H1 (cell line): ENCODE measurements around the gene LDLRAD1. TPM values are rescaled to one million over a fixed set of nuclear protein-coding genes. Genes with fewer than 3 reads are reported as not detected.

Experiments
- ASH2L ChIP-seq: fragments of 200-600, 300-600 bp; sonication (generic); IDR thresholded peaks from one replicate; pipeline ENCODE4 v1.7.1; 2017; ENCODE audit warnings: low read length
- ATF3 ChIP-seq: IDR thresholded peaks from 2 replicates; pipeline ENCODE4 v1.6.1; 2011; ENCODE audit warnings: low read depth, mild to moderate bottlenecking, low read length; ENCODE audit not compliant: insufficient read depth
- BACH1 ChIP-seq: IDR thresholded peaks from 2 replicates; pipeline ENCODE4 v1.6.1; 2012; ENCODE audit warnings: low read length, improper control_type of control experiment
- BCL11A ChIP-seq, 2 experiments: IDR thresholded peaks; one replicate each; pipeline ENCODE4 v1.6.1; 2011; ENCODE audit warnings: low read depth in 2 of 2, low read length in 2 of 2, mild to moderate bottlenecking in 2 of 2
- CEBPB ChIP-seq: IDR thresholded peaks from 2 replicates; pipeline ENCODE4 v1.6.1; 2012; ENCODE audit warnings: low read depth, low read length
- CHD2 ChIP-seq: IDR thresholded peaks from 2 replicates; pipeline ENCODE4 v1.6.1; 2012; ENCODE audit warnings: low read length, improper control_type of control experiment
- CTCF ChIP-seq, 3 experiments: IDR thresholded peaks; 1 replicate in 2 of 3; 2 replicates in 1 of 3; pipeline versions ENCODE4 v1.5.1 to v1.6.1; 2011; ENCODE audit warnings: low read length in 3 of 3, mild to moderate bottlenecking in 3 of 3, inconsistent platforms in 2 of 3, low read depth in 1 of 3, moderate library complexity in 1 of 3; ENCODE audit not compliant: insufficient read depth in 1 of 3; ENCODE audit errors: control extremely low read depth in 1 of 3
- FOSL1 ChIP-seq: IDR thresholded peaks from 2 replicates; pipeline ENCODE4 v1.6.1; 2011; ENCODE audit warnings: mild to moderate bottlenecking, low read depth, low read length, moderate library complexity; ENCODE audit not compliant: insufficient read depth
- JUN ChIP-seq: IDR thresholded peaks from 2 replicates; pipeline ENCODE4 v1.6.1; 2011; ENCODE audit warnings: low read depth, mild to moderate bottlenecking, improper control_type of control experiment, low read length
- KDM1A ChIP-seq: fragments of 200-600, 300-600 bp; sonication (generic); IDR thresholded peaks from 2 replicates; pipeline ENCODE4 v1.7.1; 2016; ENCODE audit warnings: mild to moderate bottlenecking, low read length, borderline replicate concordance
- KDM4A ChIP-seq: IDR thresholded peaks from one replicate; pipeline ENCODE4 v1.7.1; 2012; ENCODE audit warnings: low read depth, mild to moderate bottlenecking, moderate library complexity, low read length, inconsistent platforms; ENCODE audit not compliant: severe bottlenecking
- MAX ChIP-seq: IDR thresholded peaks from 2 replicates; pipeline ENCODE4 v1.6.1; 2012; ENCODE audit warnings: inconsistent platforms
- NANOG ChIP-seq: IDR thresholded peaks from 2 replicates; pipeline ENCODE4 v1.6.1; 2011; ENCODE audit warnings: low read length, low read depth, mild to moderate bottlenecking, inconsistent platforms; ENCODE audit not compliant: insufficient read depth, poor library complexity, severe bottlenecking
- SAP30 ChIP-seq: fragments of 300-600 bp; sonication (generic); IDR thresholded peaks from 2 replicates; pipeline ENCODE4 v1.7.1; 2012; ENCODE audit warnings: low read length, moderate library complexity, mild to moderate bottlenecking, inconsistent platforms; ENCODE audit not compliant: insufficient read depth, insufficient replicate concordance
- SIN3A ChIP-seq, 2 experiments: IDR thresholded peaks in 1 of 2; conservative IDR thresholded peaks in 1 of 2; 2 replicates each; pipeline ENCODE4 v1.6.1; 2011 to 2012; ENCODE audit warnings: low read length in 2 of 2, improper control_type of control experiment in 1 of 2, low read depth in 1 of 2, mild to moderate bottlenecking in 1 of 2
- SIRT6 ChIP-seq: IDR thresholded peaks from one replicate; pipeline ENCODE4 v1.7.1; 2012; ENCODE audit warnings: low read length, inconsistent platforms
- SP2 ChIP-seq: IDR thresholded peaks from 2 replicates; pipeline ENCODE4 v1.6.1; 2012; ENCODE audit warnings: mild to moderate bottlenecking, low read length, inconsistent platforms
- SRF ChIP-seq: IDR thresholded peaks from 2 replicates; pipeline ENCODE4 v1.6.1; 2011; ENCODE audit warnings: mild to moderate bottlenecking, low read depth, low read length, moderate library complexity
- YY1 ChIP-seq: IDR thresholded peaks from 2 replicates; pipeline ENCODE4 v1.6.1; 2011; ENCODE audit warnings: low read depth, mild to moderate bottlenecking, low read length
- polyA plus RNA-seq, 7 experiments: library from polyadenylated mRNA; depleted of rRNA in 3 of 7; stranded (reverse) in 5 of 7; unstranded in 2 of 7; fragments of >200 nt in 5 of 7; fragments of 200-250 nt in 2 of 7; gene quantifications; 1 replicate in 5 of 7; 2 replicates in 1 of 7; 4 replicates in 1 of 7; pipeline versions ENCODE4 v1.2.1 to v1.2.3, GENCODE V29; 2011 to 2013; ENCODE audit warnings: missing spikeins in 2 of 7, mixed read lengths in 2 of 7
- total RNA-seq: library from RNA; stranded (reverse); fragmentation: NEBNext Ultra II Directional; extraction: Animal tissue kit (Norgen Biotek cat#: 25700); gene quantifications from 2 replicates; pipeline ENCODE4 v1.2.1, GENCODE V29; 2021

LDLRAD1 gene
- total and polyA plus RNA-seq, 2 of the 8 experiments (the other 6 are each of a cell fraction or from before 2014, with no cell fraction given): not detected

GRCh38 chr1:54052934-54053744, 35.2 kb upstream of the LDLRAD1 start, which contains the start of the genes TCEANC2 and TMEM59 (continued):
- TF ChIP-seq ASH2L (peak; percentile 69), KDM4A (peak; percentile 48), MAX (no peak), ATF3 (no peak), NANOG (no peak), CHD2 (peak; percentile 78), BACH1 (no peak), CEBPB (no peak), SAP30 (peak; percentile 97), CTCF (IDR thresholded peaks at IDR 0.05; ENCODE audit: control extremely low read depth in 1 of 3, insufficient read depth in 1 of 3, low read depth in 1 of 3, low read length in 3 of 3) (no peak), YY1 (peak; percentile 91), SP2 (no peak), SIRT6 (no peak), SRF (0 out of 2 replicates have a peak, but pooled peaks have one; percentile 16), SIN3A (conservative IDR thresholded peaks at IDR 0.05 in 1 of 2, IDR thresholded peaks at IDR 0.05 in 1 of 2; ENCODE audit: low read depth in 1 of 2, low read length in 2 of 2) (peak; percentile 72 to 79; a peak in 3 of 4 replicates), BCL11A (IDR thresholded peaks at IDR 0.05; ENCODE audit: low read depth in 2 of 2, low read length in 2 of 2) (no peak), FOSL1 (no peak), KDM1A (no peak), JUN (no peak)
- TF ChIP-seq, all 59 proteins: peak for 19
